B cell (primary cell): Measurements from ENCODE around the gene DCDC1.

Source experiments
- EZH2 ChIP-seq: IDR thresholded peaks from 2 replicates; pipeline ENCODE4 v1.6.1; 2012; ENCODE audit warnings: borderline replicate concordance, low read depth, mild to moderate bottlenecking, moderate library complexity, low read length; ENCODE audit not compliant: insufficient read depth, poor library complexity, severe bottlenecking
- TF ChIP-seq, protein P1 (sequence below): fragments of 200-600 bp; IDR thresholded peaks from one replicate; pipeline ENCODE4 v1.8.0; 2022; ENCODE audit warnings: antibody characterized with exemption, mild to moderate bottlenecking

DNA sequence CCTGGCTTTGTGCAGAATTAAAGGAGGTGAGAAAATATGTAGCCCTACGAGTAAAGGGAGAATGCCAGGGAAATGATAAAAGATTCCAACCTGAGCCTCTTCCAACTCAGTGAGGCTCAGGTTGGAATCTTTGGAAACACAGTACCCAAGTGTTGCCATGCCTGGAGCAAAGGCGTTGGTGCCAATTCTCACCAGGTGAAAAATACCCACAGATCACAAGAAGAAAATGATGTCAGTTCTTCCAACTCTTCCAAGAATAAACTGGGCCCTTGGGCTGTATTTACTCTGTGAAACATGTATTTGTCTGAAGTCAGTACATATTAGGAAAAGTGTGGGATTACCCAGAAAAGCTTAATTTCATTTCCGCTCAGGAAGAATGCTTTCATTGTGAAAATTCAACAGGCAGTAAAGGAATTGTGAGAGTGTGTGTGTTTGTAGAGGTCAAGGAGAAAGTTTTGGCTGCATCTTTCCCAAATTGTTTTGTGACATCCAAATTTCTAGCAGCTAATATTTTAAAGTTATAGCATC lies 548.0 kb downstream of the DCDC1 start:
- TF ChIP-seq EZH2, result no peak
- TF ChIP-seq, protein P1, sequence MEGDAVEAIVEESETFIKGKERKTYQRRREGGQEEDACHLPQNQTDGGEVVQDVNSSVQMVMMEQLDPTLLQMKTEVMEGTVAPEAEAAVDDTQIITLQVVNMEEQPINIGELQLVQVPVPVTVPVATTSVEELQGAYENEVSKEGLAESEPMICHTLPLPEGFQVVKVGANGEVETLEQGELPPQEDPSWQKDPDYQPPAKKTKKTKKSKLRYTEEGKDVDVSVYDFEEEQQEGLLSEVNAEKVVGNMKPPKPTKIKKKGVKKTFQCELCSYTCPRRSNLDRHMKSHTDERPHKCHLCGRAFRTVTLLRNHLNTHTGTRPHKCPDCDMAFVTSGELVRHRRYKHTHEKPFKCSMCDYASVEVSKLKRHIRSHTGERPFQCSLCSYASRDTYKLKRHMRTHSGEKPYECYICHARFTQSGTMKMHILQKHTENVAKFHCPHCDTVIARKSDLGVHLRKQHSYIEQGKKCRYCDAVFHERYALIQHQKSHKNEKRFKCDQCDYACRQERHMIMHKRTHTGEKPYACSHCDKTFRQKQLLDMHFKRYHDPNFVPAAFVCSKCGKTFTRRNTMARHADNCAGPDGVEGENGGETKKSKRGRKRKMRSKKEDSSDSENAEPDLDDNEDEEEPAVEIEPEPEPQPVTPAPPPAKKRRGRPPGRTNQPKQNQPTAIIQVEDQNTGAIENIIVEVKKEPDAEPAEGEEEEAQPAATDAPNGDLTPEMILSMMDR, result no peak
